GM13977 (cell line): Measurements from ENCODE around the gene CDR2.

Experiments used
- DNase-seq: peaks from one replicate; pipeline ENCODE4 v3.0.0; 2012; ENCODE audit warnings: low spot score
- in situ Hi-C: fragments of 300-500 bp; cut with MboI; formaldehyde crosslinking; loops from one replicate; pipeline ENCODE4 v1.12.0; 2022; ENCODE audit warnings: low sequenced_read_pairs, low pct_unique_long_range_greater_than_20kb, mixed read lengths, inconsistent platforms; ENCODE audit not compliant: unreplicated experiment
- TF ChIP-seq, protein P1 (sequence below): IDR thresholded peaks from 2 replicates; pipeline ENCODE4 v1.5.1; 2012; ENCODE audit warnings: mild to moderate bottlenecking, control low read depth; ENCODE audit not compliant: insufficient read depth; ENCODE audit errors: extremely low read depth, missing control alignments

Gene CDR2

GRCh38 chr16:22317001-22317530 lies 57.4 kb downstream of the CDR2 start:
- DNase-seq, result no peak
- TF ChIP-seq, protein P1, sequence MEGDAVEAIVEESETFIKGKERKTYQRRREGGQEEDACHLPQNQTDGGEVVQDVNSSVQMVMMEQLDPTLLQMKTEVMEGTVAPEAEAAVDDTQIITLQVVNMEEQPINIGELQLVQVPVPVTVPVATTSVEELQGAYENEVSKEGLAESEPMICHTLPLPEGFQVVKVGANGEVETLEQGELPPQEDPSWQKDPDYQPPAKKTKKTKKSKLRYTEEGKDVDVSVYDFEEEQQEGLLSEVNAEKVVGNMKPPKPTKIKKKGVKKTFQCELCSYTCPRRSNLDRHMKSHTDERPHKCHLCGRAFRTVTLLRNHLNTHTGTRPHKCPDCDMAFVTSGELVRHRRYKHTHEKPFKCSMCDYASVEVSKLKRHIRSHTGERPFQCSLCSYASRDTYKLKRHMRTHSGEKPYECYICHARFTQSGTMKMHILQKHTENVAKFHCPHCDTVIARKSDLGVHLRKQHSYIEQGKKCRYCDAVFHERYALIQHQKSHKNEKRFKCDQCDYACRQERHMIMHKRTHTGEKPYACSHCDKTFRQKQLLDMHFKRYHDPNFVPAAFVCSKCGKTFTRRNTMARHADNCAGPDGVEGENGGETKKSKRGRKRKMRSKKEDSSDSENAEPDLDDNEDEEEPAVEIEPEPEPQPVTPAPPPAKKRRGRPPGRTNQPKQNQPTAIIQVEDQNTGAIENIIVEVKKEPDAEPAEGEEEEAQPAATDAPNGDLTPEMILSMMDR, result no peak
- in situ Hi-C loops, result no loop called here

DNA sequence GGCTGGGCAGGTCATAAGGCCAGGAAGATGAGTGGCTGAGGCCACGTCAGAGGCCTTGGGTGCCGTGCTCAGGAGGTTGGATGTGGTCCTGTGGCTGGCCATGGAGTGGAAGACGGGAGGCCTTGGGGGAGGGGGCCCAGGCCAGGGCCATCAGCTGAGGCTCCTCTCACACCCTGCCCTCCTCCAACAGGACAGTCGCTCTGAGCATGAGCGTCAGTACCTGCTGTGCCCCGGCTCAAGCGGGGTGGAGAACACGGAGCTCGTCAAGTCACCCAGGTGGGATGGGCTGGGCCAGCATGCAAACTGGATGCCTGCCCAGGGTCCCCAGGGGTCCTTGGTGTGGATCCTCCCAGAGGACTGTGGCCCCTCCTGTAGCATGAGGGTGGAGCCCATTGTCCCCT lies 58.0 kb downstream of the CDR2 start:
- TF ChIP-seq, protein P1, result no peak
- in situ Hi-C loops, result no loop called here
- DNase-seq, result no peak

DNA sequence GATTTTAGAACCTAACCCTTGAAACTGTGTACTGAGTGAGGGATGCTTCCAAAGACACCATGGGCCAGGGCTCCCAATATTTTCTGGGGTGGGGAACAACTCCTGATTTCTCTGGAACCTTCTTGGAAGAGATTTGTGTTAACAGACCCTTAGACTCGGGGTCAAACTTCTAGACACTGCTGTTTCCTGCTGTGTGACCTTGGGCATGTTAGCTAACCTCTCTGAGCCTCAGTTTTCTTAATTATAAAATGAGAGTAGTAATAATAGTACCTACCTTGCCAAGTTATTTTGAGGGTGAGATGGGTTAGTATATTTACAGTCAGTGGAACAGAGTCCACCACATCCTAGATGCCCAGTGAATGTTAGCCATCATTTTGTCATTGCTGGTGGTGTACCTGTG lies 58.4 kb downstream of the CDR2 start:
- in situ Hi-C loops, result no loop called here
- TF ChIP-seq, protein P1, result no peak

GRCh38 chr16:22314661-22315626 lies 59.5 kb downstream of the CDR2 start:
- no peak for DNase-seq
- in situ Hi-C loops, result no loop called here

More for the DNA sequence above, 58.4 kb downstream of the CDR2 start:
- no peak for DNase-seq

DNA sequence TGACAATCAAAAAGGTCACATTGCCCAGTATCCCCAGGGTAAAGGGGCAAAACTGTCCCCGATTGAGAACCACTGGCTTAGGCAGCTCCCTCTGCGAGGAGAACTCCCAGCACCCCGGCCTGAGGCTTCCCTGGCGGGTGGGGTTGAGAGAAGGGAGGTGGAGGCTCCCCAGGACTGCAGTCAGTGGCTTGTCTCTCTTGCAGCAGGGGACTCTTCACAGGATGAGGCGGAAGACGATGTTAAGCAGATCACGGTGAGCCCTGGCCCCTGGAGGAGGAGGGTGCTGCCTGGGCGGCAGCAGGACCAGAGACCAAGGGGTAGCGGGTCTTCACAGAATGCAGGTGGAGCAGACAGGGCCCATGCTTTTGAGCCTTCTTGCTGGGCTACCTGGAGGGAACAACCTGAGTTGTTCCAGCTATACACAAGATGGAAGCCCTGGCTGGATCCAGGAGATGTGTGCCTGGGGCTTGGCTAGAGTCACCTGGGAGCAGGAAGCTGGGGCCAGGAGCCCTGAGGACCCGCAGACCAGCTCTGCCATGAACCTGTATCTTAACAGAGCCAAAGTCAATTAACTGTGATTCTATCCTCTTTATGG lies 60.4 kb downstream of the CDR2 start:
- TF ChIP-seq, protein P1, result no peak
- in situ Hi-C loops, result no loop called here
- no peak for DNase-seq

More at GRCh38 chr16:22314661-22315626, 59.5 kb downstream of the CDR2 start:
- TF ChIP-seq, protein P1, result no peak

DNA sequence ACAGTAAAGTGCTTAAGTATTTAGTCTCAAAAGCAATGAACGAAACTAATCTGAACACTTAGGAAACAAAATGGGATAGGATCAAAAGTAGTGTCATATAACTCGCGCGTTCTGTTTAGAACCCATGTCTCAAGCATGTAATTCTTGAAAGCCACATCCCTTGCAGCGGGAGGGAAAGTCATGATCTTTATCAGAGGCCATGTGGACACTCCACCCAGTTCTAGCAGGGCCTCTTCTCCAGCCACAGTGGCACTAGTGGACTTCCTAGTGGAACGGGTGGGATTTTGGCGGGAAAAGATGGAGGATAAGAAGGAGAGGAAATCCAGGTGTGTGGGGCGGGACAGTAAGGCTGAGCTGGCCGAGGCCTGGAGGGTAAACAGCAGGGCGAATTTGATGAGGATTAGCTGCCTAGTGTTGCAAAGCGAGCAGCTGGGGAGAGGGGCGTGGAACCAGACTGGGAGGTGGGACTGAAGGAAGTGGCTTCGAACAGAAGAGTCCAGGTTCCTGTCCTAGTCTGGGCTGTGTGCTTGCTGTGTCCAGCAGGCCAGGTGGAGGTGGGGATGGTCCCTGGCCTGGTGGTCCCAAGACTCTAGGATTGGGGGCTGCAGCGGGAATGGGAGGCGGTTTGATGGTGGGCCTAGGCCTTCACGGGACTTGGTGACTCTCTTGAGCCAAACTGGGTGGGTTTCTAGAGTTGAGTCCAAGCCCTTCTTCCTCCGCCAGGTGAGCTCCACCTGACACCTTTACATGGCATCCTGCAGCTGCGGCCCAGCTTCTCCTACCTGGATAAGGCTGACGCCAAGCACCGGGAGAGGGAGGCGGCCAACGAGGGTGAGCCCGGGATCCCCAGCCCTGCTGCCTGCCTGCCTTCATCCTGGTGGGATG lies 61.3 kb downstream of the CDR2 start:
- in situ Hi-C loops, result no loop called here
- no peak for DNase-seq
- TF ChIP-seq, protein P1, result no peak
